Upper lobe of left lung (tissue), 4 donors: ENCODE results near the gene WDR59.

Source experiments
- CTCF ChIP-seq, 6 experiments: fragments of 450-650 bp in 4 of 6; fragments of 200-600 bp in 2 of 6; sonication (generic) in 2 of 6; IDR thresholded peaks; one replicate each; pipeline ENCODE4 v1.5.1; 2016 to 2019; ENCODE audit warnings: antibody characterized with exemption in 6 of 6
- EP300 ChIP-seq, 4 donors: sonication (generic); formaldehyde crosslinking; IDR thresholded peaks; one replicate each; pipeline ENCODE4 v1.5.1; 2017; ENCODE audit warnings: antibody characterized with exemption in 4 of 4, control low read depth in 2 of 4
- POLR2AphosphoS5 ChIP-seq, 2 donors: sonication (generic); formaldehyde crosslinking; IDR thresholded peaks; one replicate each; pipeline ENCODE4 v1.5.1; 2017; ENCODE audit warnings: antibody characterized with exemption in 2 of 2

DNA sequence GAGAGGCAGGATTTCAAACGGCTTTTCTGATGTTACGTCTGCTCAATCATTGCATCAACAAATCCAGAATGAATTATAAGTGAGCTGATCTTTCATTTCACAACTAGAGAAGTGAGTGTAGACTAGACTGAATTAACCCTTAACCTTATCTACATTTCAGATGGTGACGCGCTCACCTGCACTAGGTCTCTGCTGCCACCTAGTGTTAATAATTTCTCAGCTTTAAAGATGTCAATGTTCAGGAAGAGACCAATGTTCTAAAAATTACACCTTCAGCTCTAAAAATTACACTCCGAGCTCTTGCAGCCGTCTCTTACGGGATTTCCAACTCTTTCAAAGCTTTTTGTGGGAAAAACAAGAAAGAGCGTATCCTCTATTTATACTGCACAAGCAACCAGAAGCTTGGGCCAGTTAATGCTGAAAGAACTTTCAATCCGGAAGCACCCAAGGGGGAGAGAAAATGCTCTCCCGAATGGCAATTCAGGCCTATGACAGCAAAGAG, 122.1 kb downstream of the WDR59 start:
- peak; percentile 28 to 81 (median 74) for TF ChIP-seq CTCF (IDR thresholded peaks at IDR 0.05)
- no peak for TF ChIP-seq POLR2AphosphoS5 (IDR thresholded peaks at IDR 0.05)
- no peak for TF ChIP-seq EP300 (IDR thresholded peaks at IDR 0.05)
